Forelimb muscle (tissue), 1 donor: ENCODE data around the gene MRPS2. TPM values are rescaled to one million over a fixed set of nuclear protein-coding genes. Genes with fewer than 3 reads are reported as not detected.
"Not testable (repeated sequence)": the region's sequence is repeated elsewhere in the genome, so short reads cannot be mapped to it uniquely, and the experiment has no call there.

Experiments
- DNase-seq: peaks from one replicate; pipeline ENCODE4 v3.0.0-alpha.2; 2013; ENCODE audit warnings: low read depth
- polyA plus RNA-seq: library from polyadenylated mRNA; unstranded; fragments of 120-200 nt; gene quantifications from one replicate; pipeline ENCODE4 v1.2.1, GENCODE V29; 2013; ENCODE audit not compliant: insufficient read length

The MRPS2 gene
- polyA plus RNA-seq, 1 donor = 32.5 TPM

- DNase-seq = no peak
Observed at GRCh38 chr9:135514342-135515082, 14.0 kb downstream of the MRPS2 start.

GRCh38 chr9:135515083-135515951 lies 14.8 kb downstream of the MRPS2 start:
- no peak for DNase-seq

GRCh38 chr9:135516132-135516860 lies 15.8 kb downstream of the MRPS2 start:
- no peak for DNase-seq

GRCh38 chr9:135517407-135517822 lies 16.9 kb downstream of the MRPS2 start:
- no peak for DNase-seq

- no peak for DNase-seq
Observed at GRCh38 chr9:135519179-135519971, 18.9 kb downstream of the MRPS2 start.

- DNase-seq = no peak
Observed at GRCh38 chr9:135520916-135521607, 20.6 kb downstream of the MRPS2 start, which contains the start of gene LCN1. Gene LCN1 (plus strand): TSS chr9:135521440. CDS start chr9:135521498, 58 bp downstream.

- DNase-seq = no peak
Observed at GRCh38 chr9:135521608-135522095, 21.2 kb downstream of the MRPS2 start.

GRCh38 chr9:135522137-135522877 lies 21.8 kb downstream of the MRPS2 start:
- no peak for DNase-seq

GRCh38 chr9:135522931-135523330 lies 22.4 kb downstream of the MRPS2 start:
- no peak for DNase-seq

- DNase-seq = no peak
Observed at GRCh38 chr9:135523521-135524129, 23.1 kb downstream of the MRPS2 start.

- no peak for DNase-seq
Observed at GRCh38 chr9:135524130-135524861, 23.8 kb downstream of the MRPS2 start.

GRCh38 chr9:135525241-135526088 lies 25.0 kb downstream of the MRPS2 start:
- DNase-seq = no peak

GRCh38 chr9:135526089-135526729 lies 25.7 kb downstream of the MRPS2 start:
- DNase-seq = no peak

- no peak for DNase-seq
Observed at GRCh38 chr9:135526730-135527571, 26.5 kb downstream of the MRPS2 start.

GRCh38 chr9:135528842-135529435 lies 28.5 kb downstream of the MRPS2 start:
- not testable (repeated sequence) for DNase-seq

GRCh38 chr9:135530146-135530545 lies 29.7 kb downstream of the MRPS2 start:
- DNase-seq = no peak
